HepG2 (cell line): Measurements from ENCODE around the gene TMEM190. TPM values are rescaled to one million over a fixed set of nuclear protein-coding genes. Genes with fewer than 3 reads are reported as not detected.
A peak's percentile ranks its signal among the peaks of the same experiment; 100 is the strongest.

Experiments
- BRF2 ChIP-seq: sonication (generic); formaldehyde crosslinking; IDR thresholded peaks from 2 replicates; pipeline ENCODE4 v1.8.1; 2022; ENCODE audit warnings: mild to moderate bottlenecking, missing genetic modification reagents
- GLI4 ChIP-seq: sonication (generic); formaldehyde crosslinking; IDR thresholded peaks from 2 replicates; pipeline ENCODE4 v1.5.1; 2020; ENCODE audit warnings: missing genetic modification reagents, mild to moderate bottlenecking, moderate library complexity, borderline replicate concordance
- GRHL1 ChIP-seq: sonication (generic); formaldehyde crosslinking; conservative IDR thresholded peaks from 2 replicates; pipeline ENCODE4 v1.8.0; 2022; ENCODE audit warnings: missing genetic modification reagents
- HNRNPLL ChIP-seq: fragments of 200-400 bp; formaldehyde crosslinking; IDR thresholded peaks from 2 replicates; pipeline ENCODE4 v1.6.1; 2017; ENCODE audit warnings: mild to moderate bottlenecking, low read depth, low read length; ENCODE audit not compliant: poor library complexity, severe bottlenecking
- KDM5B ChIP-seq: sonication (generic); formaldehyde crosslinking; IDR thresholded peaks from 2 replicates; pipeline ENCODE4 v1.4.0; 2020; ENCODE audit warnings: missing genetic modification reagents, mild to moderate bottlenecking, borderline replicate concordance
- MNT ChIP-seq: fragments of 450-650 bp; IDR thresholded peaks from 2 replicates; pipeline ENCODE4 v1.6.1; 2016
- TBP ChIP-seq: sonication (generic); formaldehyde crosslinking; IDR thresholded peaks from 2 replicates; pipeline ENCODE4 v1.5.0; 2020; ENCODE audit warnings: missing genetic modification reagents
- ZBTB7B ChIP-seq: sonication (generic); formaldehyde crosslinking; IDR thresholded peaks from 2 replicates; pipeline ENCODE4 v1.4.0; 2020; ENCODE audit warnings: missing genetic modification reagents
- ZNF124 ChIP-seq: sonication (generic); formaldehyde crosslinking; IDR thresholded peaks from 2 replicates; pipeline ENCODE4 v1.4.0; 2020; ENCODE audit warnings: missing genetic modification reagents
- ZNF136 ChIP-seq: sonication (generic); formaldehyde crosslinking; IDR thresholded peaks from 2 replicates; pipeline ENCODE4 v1.8.1; 2022; ENCODE audit warnings: low read depth, mild to moderate bottlenecking, moderate library complexity, missing genetic modification reagents
- ZNF512B ChIP-seq: sonication (generic); formaldehyde crosslinking; IDR thresholded peaks from 2 replicates; pipeline ENCODE4 v1.5.1; 2020; ENCODE audit warnings: missing genetic modification reagents, mild to moderate bottlenecking, borderline replicate concordance
- ZNF549 ChIP-seq: sonication (generic); formaldehyde crosslinking; IDR thresholded peaks from 2 replicates; pipeline ENCODE4 v1.5.0; 2020; ENCODE audit warnings: missing genetic modification reagents
- ZNF569 ChIP-seq: sonication (generic); formaldehyde crosslinking; IDR thresholded peaks from 2 replicates; pipeline ENCODE4 v1.5.0; 2020; ENCODE audit warnings: mild to moderate bottlenecking, missing genetic modification reagents, moderate library complexity, borderline replicate concordance
- ZNF672 ChIP-seq: sonication (generic); formaldehyde crosslinking; IDR thresholded peaks from 2 replicates; pipeline ENCODE4 v1.8.1; 2022; ENCODE audit warnings: missing genetic modification reagents
- ZNF704 ChIP-seq: sonication (generic); formaldehyde crosslinking; IDR thresholded peaks from 2 replicates; pipeline ENCODE4 v1.8.1; 2023; ENCODE audit warnings: mild to moderate bottlenecking, inconsistent platforms, moderate library complexity, missing genetic modification reagents, borderline replicate concordance
- ZNF720 ChIP-seq: sonication (generic); formaldehyde crosslinking; IDR thresholded peaks from 2 replicates; pipeline ENCODE4 v1.4.0; 2020; ENCODE audit warnings: missing genetic modification reagents
- ZNF772 ChIP-seq: sonication (generic); formaldehyde crosslinking; IDR thresholded peaks from 2 replicates; pipeline ENCODE4 v1.5.0; 2020; ENCODE audit warnings: mild to moderate bottlenecking, missing genetic modification reagents
- ZUFSP ChIP-seq: sonication (generic); formaldehyde crosslinking; IDR thresholded peaks from 2 replicates; pipeline ENCODE4 v1.9.0; 2021; ENCODE audit warnings: missing genetic modification reagents, mild to moderate bottlenecking, borderline replicate concordance
- polyA plus RNA-seq, 8 experiments: library from polyadenylated mRNA; depleted of rRNA in 3 of 8; stranded (reverse) in 7 of 8; unstranded in 1 of 8; fragments of >200 nt; fragmentation: Illumina TruSeq in 4 of 8; extraction: Trizol in 4 of 8; gene quantifications; 2 replicates each; pipeline versions ENCODE4 v1.2.1 to v1.2.3, GENCODE V29; 2011 to 2016; ENCODE audit warnings: low read depth in 4 of 8, missing spikeins in 1 of 8, mixed read lengths in 1 of 8; ENCODE audit not compliant: insufficient read depth in 1 of 8
- total RNA-seq, 5 experiments: library from RNA; depleted of rRNA; stranded (reverse); fragments of >200 nt; fragmentation: Illumina TruSeq; extraction: Trizol; gene quantifications; 2 replicates each; pipeline ENCODE4 v1.2.3, GENCODE V29; 2016; ENCODE audit warnings: low read depth in 1 of 5

The TMEM190 gene
- total and polyA plus RNA-seq, 2 of the 13 experiments (the other 11 are each of a cell fraction or from before 2014, with no cell fraction given), result 0.35 to 0.83 TPM

GRCh38 chr19:55407800-55408532, 31.3 kb downstream of the TMEM190 start (continued):
- TF ChIP-seq ZNF549 (CRISPR knock-in tag) (no peak), GLI4 (CRISPR knock-in tag) (no peak), ZNF136 (CRISPR knock-in tag) (no peak), ZBTB7B (CRISPR knock-in tag) (no peak), MNT (no peak), GRHL1 (no peak), HNRNPLL (peak; percentile 69), ZNF704 (CRISPR knock-in tag) (peak; percentile 60; the same call in 1 of the 2 replicates), ZUFSP (CRISPR knock-in tag) (no peak), BRF2 (CRISPR knock-in tag) (peak; percentile 73), ZNF512B (CRISPR knock-in tag) (no peak), ZNF569 (no peak), TBP (CRISPR knock-in tag) (no peak), ZNF720 (CRISPR knock-in tag) (no peak), ZNF124 (CRISPR knock-in tag) (no peak; the same call in 1 of the 2 replicates), ZNF672 (0 out of 2 replicates have a peak, but pooled peaks have one; percentile 33), KDM5B (CRISPR knock-in tag) (peak; percentile 71; the same call in 1 of the 2 replicates), ZNF772 (CRISPR knock-in tag) (no peak; the same call in 1 of the 2 replicates)
